Activated CD4-positive, alpha-beta T cell treated with anti-CD3 and anti-CD28 coated beads for 48 hours (primary cell): ENCODE data around the gene FNBP1L.
"Not testable (repeated sequence)": the region's sequence is repeated elsewhere in the genome, so short reads cannot be mapped to it uniquely, and the experiment has no call there.

ENCODE experiments used
- DNase-seq: peaks from one replicate; pipeline ENCODE4 v3.0.0-alpha.2; 2020

FNBP1L gene

DNA sequence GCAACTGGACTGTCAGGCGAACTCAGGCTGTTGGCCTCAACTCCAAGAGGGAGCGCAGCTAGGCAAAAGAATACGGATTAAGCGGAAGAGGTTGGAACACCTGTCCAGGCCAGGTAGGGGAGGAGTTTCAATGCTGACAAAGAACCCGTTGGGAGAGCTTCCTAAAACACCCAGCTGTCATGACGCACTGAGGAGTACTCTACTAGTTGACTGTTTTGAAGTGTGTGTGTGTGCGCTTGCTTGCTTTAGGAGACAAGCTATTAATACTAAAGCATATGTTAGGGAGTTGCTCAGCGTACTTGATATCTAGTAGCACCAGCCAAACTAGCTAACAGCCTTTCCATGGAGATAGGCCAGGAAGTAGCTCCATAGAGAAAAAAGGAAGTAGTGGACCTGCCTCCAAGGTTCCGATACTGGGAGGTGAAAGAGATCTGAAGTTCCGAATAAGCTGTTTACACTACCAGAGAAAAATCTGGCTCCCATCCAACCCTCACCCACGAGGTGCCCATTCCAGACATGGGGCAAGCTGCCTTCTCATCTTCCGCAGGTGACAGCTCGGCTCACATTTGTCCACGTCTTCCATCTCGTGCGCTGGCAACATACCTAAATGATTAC lies 974 bp upstream of the FNBP1L start:
- peak; percentile 12 for DNase-seq

DNA sequence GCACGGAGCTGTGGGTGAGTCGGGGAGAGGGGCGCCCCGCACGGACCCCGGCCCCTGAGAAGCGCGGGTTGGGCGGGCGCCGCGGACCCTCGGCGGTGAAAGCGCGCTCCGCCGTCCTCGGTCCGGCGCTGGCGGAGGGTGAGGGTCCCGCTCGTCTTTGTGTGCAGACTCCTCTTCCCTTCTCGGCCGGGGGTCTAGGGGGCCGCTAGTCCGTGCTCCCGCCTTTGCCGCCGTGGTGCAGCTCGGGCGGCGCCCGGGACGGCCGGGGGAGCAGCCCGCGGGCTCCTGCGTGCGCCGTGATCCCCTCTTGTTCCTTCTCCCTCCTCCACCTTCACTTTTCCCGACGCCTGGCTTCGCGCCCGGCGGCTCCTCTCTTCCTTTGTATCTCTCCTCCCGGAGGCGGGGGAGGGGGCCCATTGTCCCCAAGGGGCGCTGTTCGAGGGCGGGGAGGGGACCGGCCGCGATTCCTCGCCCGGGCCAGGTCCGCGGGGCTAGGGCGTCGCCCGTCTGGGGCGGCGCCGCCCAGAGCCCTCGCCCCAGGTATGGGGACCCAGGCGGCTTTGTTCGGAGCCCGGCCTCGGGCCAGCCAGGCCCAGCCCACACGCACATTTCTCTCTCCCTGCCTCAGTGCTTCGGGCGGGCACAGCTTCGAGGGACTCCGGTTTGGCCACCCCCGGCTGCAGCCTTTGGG lies 519 bp downstream of the FNBP1L start:
- DNase-seq = no peak

DNA sequence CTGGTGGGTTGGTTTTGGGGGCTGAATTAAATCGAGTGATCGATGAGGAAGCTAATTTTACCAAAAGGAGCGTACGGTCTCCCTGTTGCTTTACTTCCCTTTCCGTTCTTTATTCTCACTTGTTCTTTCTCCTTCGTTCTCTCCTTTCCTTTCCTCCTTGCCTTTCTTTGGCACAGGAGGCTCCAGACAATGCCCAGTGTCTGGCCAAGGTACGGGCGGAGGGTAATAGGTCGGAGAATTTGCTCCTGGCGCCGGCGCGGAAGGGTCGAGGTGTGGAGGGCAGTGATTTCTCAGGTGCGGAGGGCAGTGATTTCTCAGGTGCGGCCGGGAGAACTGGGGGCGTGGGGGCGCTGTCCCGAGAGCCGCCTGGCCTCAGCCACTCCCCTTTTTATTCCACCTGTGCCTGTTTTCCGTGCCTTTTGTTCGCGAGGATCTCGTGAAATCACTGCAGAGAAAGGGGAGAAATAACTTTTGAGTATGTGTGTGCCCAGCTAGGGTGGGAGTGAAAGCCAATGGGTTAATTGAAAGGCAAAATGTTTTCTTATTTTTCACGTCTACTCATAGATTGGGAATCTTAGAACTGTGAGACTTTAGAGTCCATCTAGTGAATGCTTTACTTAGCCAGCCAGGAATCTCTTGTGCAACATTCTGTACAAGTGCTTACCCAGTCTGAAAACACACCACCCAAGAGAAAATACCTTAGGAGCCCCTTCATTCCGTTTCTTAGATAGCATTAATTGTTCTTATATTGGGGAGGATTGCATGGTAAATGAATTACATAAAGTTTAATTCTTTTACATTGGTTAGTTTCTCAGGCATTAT lies 1.3 kb downstream of the FNBP1L start:
- no peak for DNase-seq

DNA sequence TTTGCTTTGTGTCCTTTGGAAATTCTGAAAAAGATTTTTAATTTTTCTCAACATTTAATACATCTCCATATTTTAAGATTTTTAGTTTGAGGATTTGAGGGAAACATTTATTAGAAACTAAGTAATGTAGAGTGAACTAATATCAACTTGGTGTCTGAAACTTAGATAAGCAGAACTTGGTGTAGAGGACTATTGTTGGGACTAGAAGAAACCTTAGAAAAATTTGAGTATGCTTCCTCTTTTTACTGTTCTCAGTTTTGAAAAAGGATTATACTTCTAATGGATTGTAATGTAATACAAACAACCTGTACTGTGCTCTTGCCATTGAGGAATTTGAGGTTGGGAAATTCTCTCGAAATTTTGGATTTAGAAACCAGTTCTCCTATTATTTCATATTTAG lies 2.4 kb downstream of the FNBP1L start:
- DNase-seq = no peak

DNA sequence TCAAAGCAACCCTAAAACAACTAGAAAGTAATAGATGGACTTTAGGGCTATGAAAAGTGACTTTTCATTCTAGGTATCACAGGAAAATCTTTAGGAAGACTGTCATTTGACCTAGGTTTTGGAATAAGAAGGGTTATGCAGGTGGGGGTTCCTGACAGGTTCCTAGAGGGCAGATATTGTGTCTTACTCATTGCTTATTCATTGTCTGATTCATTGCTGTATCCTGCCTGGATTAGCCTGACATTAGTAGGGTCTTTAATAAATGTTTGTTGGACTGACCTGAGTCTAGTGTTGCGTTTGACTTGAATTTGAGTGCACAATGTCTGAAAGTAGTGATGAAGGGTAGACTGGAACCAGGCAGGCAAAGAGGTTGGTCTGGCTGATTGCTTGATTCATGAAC lies 6.0 kb downstream of the FNBP1L start:
- no peak for DNase-seq

DNA sequence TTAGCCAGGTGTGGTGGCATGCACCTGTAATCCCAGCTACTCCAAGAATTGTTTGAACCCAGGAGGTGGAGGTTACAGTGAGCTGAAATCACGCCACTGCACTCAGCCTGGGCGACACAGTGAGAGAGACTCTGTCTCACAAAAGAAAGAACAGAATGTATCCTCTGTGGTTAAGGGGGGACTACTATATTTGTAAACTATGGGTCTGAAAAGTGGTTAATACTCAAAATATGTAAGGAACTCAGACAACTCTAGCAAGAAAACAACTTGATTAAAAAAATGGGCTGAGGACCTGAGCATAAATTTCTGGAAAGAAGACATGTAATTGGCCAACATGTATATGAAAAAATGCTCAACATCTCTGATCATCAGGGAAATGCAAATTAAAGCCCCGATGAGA lies 11.2 kb downstream of the FNBP1L start:
- no peak for DNase-seq

DNA sequence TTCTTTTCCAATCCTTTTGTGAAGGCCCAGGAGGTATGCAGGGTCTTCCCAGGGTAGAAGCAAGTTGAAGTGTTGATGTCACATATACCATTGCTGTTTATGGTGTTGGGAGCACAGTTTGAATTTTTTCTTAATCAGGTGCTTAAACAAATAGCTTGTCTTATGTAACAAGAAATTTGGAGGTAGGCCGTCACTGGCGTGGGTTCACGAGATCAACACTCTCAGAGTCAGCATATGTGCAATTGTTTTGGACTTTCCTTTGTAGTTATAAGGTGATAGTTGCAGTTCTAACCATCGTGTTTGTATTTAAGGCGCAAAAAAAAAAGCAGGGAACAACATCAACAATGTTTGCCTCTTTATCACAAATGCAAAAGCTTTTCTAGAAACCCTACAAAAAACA lies 13.3 kb downstream of the FNBP1L start:
- no peak for DNase-seq

DNA sequence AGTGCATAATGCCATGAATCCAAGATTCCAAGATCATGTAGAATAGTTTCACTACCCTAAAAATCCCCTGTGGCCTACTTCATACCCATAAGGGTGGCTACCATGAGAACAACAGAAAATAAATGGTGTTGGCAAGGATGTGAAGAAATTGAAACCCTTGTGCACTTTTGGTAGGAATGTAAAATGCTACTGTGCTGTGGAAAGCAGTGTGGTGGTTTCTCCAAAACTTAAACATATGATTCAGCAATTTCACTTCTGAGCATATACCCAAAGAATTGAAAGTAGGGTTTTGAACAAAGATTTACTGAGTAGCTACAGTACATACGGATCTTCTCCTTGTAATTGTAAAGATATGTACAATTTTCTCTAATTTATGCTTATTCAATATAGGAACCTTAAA lies 16.0 kb downstream of the FNBP1L start:
- DNase-seq = no peak

DNA sequence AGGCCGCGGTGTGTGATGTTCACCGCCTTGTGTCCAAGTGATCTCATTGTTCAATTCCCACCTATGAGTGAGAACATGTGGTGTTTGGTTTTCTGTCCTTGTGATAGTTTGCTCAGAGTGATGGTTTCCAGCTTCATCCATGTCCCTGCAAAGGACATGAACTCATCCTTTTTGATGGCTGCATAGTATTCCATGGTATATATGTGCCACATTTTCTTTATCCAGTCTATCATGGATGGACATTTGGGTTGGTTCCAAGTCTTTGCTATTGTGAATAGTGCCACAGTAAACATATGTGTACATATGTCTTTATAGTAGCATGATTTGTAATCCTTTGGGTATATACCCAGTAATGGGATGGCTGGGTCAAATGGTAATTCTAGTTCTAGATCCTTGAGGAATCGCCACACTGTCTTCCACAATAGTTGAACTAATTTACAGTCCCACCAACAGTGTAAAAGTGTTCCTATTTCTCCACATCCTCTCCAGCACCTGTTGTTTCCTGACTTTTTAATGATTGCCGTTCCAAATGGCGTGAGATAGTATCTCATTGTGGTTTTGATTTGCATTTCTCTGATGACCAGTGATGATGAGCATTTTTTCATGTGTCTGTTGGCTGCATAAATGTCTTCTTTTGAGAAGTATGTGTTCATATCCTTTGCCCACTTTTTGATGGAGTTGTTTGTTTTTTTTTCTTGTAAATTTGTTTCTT lies 17.6 kb downstream of the FNBP1L start:
- DNase-seq = not testable (repeated sequence)

DNA sequence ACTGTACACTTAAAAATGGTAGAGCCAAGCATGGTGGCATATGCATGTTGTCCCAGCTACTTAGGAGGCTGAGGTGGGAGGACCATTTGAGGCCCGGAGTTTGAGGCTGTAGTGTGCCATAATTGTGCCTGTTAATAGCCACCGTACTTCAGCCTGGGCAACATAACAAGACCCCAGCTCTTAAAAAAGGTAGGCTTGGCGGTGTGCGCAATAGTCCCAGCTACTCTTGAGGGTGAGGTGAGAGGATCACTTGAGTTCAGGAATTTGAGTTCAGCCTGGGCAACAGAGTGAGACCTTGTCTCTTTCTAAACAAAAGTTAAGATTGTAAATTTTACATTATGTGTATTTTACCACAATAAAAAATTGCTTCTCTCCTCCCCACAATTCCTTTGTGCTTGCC lies 19.7 kb downstream of the FNBP1L start:
- DNase-seq = no peak

DNA sequence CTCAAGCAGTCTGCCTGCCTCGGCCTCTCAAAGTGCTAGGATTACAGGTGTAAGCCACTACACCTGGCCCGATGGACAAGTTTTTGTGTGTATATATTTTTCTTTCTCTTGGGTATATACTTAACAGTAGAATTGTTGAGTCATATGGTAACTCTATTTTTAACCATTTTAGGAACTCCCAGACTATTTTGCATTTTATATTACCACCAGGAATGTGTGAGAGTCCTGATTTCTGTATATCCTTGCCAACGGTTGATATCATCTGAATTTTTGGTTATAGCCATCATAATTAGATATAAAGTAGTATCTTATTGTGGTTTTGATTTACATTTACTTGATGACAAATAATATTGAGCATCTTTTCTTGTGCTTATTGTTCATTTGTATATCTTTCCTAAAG lies 20.7 kb downstream of the FNBP1L start:
- no peak for DNase-seq

DNA sequence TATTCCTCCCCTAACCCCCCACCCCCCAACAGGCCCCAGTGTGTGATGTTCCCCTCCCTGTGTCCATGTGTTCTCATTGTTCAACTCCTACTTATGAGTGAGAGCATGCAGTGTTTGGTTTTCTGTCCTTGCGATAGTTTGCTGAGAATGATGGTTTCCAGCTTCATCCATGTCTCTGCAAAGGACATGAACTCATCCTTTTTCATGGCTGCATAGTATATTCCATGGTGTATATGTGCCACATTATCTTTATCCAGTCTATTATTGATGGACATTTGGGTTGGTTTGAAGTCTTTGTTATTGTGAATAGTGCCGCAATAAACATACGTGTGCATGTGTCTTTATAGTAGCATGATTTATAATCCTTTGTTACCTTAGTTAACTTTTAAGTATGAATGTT lies 21.3 kb downstream of the FNBP1L start:
- not testable (repeated sequence) for DNase-seq

DNA sequence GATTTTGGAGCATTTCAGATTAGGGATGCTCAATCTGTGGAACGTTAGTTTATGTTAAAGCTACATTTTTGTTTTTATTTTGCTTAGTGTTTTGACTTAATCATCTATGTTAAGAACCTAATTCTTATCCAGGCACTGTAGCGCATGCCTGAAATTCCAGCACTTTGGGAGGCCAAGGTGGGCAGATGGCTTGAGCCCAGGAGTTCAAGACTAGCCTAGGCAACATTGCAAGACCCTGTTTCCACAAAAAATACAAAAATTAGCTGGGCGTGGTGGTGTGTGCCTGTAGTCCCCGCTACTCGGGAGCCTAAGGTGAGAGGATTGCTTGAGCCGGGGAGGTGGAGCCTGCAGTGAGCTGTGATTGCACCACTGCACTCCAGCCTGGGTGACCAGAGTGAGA lies 23.4 kb downstream of the FNBP1L start:
- DNase-seq = no peak

DNA sequence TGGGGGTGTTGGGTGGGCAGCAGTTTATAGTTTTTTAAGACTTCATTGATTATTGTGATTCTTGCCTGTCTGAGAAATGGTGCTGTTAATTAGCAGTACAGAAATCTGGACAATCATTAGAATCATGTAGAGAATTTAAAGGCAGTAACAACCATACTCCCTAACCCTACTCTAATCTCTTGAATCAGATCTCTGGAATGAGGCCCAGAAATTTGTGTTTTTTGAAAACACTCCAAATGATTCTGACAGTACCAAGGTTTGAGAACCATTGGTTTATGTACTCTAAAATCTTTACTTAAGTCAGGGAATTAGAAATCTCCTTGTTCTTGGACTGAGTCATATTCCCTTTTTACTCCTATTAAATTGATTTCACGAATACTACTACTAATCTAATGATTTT lies 24.0 kb downstream of the FNBP1L start:
- no peak for DNase-seq

DNA sequence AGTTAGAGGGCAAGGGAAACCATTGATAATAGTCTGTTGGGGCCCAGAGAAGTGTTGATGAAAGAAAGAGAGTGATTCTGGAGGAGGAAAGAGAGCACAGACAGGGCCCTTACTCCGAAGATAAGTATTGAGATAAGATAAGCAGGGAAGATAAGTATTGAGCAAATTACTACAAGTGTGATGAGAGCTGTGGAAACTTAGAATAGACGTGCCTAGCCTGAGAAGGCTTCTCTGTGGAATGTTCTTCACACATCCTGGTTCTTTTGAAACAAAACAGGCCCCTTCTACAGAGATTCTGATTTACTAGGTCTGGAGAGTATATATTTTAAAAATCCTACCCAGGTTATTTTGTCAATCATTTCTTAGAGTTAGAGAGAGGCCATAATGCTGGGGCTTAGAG lies 26.4 kb downstream of the FNBP1L start:
- DNase-seq = no peak

DNA sequence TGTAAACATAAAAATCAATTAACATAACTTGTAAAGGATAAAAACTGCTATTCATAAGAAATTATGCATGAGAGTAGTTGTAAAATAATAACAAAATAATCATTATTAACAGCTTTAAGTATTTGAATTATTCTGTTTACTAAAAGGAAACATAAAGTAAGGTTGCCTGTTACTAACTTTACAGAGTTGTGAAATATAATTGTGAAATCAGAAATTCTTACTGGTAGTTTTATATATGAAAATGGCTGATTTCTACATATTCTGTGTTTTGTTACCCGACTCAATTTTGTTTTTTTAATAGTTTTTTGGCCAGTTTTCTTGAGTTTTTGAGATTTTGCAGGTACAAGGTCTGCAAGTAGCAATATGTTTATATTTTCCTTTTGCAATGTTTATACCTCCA lies 27.8 kb downstream of the FNBP1L start:
- no peak for DNase-seq

DNA sequence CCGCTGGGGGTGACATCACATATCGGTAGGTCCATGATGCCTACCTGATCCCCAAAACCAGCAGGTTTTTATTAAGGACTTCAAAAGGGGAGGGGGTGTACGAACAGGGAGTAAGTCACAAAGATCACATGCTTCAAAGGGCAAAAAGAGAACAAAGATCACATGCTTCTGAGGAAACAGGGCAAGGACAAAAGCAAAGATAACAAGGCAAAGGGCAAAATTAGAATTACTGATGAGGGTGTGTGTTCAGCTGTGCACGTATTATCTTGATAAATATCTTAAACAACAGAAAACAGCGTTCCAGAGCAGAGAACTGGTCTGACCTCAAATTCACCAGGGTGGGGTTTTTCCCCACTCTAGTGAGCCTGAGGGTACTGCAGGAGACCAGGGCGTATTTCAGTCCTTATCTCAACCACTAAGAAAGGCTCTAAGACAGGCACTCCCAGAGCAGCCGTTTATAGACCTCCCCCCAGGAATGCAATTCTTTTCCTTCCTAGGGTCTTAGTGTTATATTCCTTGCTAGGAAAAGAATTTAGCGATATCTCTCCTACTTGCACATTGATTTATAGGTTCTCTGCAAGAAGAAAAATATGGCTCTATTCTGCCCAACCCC lies 31.3 kb downstream of the FNBP1L start:
- DNase-seq = not testable (repeated sequence)

DNA sequence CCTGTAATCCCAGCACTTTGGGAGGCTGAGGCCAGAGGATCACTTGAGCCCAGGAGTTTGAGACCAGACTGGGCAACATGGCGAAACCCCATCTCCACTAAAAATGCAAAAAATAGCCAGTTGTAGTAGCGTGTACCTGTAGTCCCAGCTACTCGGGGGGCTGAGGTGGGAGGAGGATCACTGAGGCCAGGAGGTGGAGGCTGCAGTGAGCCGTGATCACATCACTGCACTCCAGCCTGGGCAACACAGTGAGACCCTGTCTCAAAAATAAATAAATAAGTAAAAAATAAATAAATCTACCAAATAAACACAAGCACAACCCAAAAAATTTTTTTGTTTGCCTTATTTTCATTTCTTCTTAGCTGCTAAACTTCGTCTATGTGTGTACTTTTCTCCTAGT lies 34.0 kb downstream of the FNBP1L start:
- not testable (repeated sequence) for DNase-seq

DNA sequence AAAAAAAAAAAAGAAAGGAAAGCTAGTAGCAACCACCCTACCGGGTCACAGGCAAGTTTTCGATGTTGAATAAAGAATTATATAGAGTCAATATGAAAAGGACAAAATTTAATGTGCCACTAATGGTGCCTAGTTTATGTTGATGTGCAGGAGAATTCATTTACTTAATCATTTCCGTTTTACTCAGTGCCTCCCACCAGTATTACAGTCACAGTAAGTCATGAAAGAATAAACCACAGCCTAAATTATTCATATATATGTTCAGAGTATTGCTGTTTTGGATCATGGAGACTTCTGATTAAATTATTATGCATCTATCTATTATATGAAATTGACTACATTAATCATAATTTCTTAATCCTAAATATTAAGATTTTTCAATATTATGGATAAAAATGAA lies 35.3 kb downstream of the FNBP1L start:
- no peak for DNase-seq

DNA sequence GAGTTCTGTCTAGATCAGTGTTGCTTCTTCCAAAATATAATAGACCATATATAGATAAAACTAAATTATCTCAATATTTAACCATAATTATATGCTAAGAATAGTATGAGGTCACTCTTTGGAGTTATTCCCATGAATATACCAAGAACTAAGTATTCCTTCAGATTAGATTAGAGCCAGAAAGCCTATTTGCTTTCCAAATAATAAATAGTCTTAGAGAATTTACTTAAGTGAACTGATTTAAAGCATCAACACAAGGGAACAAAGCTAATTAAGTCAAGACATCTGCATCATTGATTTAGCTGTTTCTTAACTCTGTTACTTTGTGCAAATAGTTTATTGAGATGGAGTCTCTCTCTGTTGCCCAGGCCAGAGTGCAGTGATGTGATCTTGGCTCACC lies 35.7 kb downstream of the FNBP1L start:
- DNase-seq = no peak

DNA sequence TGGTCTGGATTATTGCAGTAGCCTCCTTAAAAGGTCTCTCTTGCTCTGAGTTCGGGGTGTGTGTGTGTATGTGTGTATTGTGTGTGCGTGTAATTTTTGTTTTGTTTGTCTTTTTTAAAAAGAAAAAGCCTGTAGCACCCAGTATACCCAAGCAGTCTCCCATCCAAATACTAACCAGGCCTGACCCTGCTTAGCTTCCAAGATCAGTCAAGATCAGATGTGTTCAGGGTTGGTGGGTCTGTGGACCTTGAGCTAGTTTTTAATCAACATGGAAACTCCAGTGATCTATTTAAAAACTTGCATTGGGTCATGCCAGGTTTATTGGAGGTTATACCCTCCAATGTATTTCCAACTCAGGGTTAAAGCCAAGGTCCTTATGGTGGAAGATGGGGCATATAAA lies 40.3 kb downstream of the FNBP1L start:
- no peak for DNase-seq

DNA sequence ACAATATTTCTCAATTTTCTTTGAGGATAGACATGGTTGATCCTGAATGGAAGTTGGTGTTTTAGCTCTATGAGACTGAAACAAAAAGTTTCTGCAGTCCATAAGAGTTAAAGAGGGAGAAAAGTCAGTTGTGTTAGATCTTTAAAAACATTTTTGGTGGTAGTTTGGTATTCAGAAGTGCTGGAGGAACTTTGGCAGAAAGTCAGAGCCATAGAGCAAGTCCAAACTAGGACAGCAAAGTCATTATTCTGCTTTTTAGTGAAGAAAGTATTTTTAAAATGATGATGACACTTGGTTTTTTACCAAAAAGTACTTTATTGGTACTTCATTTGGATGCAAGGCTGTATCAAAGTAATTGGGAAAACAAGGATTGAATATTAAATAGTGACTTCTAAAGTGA lies 41.8 kb downstream of the FNBP1L start:
- DNase-seq = no peak

DNA sequence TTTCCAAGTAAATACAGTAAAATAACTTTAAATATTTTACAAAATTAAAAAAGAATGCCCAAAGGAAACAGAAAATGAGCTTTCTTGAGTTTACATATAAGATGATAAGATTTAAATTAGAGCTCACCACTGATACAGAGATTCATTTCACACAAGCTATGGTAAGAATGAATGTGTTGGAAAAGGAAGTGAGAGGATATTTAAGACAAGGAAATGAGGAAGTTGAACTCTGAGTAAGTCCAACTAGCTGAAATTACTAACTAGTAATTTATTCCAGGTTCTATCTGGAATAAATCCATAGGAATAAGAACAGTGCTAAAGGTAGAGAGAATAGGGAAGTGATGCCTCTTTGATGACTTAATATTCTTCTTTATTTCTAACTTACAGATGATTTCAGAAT lies 42.4 kb downstream of the FNBP1L start:
- no peak for DNase-seq
